Stimulated activated CD4-positive, alpha-beta T cell treated with anti-CD3 and anti-CD28 coated beads, Interleukin-4, amount 100 ng/mL, for 1 hour (primary cell): ENCODE data around the gene FZD4.

Source experiments
- DNase-seq: peaks from one replicate; pipeline ENCODE4 v3.0.0-alpha.2; 2020

Gene FZD4

GRCh38 chr11:86905252-86905651, 49.9 kb downstream of the FZD4 start:
- no peak for DNase-seq

GRCh38 chr11:86904001-86904400, 51.2 kb downstream of the FZD4 start:
- DNase-seq = no peak

GRCh38 chr11:86902345-86902744, 52.9 kb downstream of the FZD4 start:
- DNase-seq = no peak

- DNase-seq = no peak
Observed at GRCh38 chr11:86901599-86901998, 53.6 kb downstream of the FZD4 start.

- no peak for DNase-seq
Observed at GRCh38 chr11:86900162-86900561, 55.0 kb downstream of the FZD4 start.

- DNase-seq = no peak
Observed at GRCh38 chr11:86898689-86899088, 56.5 kb downstream of the FZD4 start.

GRCh38 chr11:86896441-86896841, 58.8 kb downstream of the FZD4 start:
- DNase-seq = no peak
